WTC11 (cell line): ENCODE data around the gene MYH9. TPM values are rescaled to one million over a fixed set of nuclear protein-coding genes. Genes with fewer than 3 reads are reported as not detected.
A peak's percentile ranks its signal among the peaks of the same experiment; 100 is the strongest.

Experiments used
- ATAC-seq: fragments of 200-7000 bp; cut with Tn5 transposase; 2 replicates; pipeline ENCODE4 v1.10.0; 2021; ENCODE audit warnings: mild to moderate bottlenecking, moderate library complexity
- CTCF ChIA-PET: fragments of 300-600 bp; sonication (Branson Sonifier 250); formaldehyde crosslinking; loops from one replicate; lab custom pipeline; 2021; ENCODE audit warnings: antibody characterized with exemption; lab: Charles Lee
- POLR2A ChIA-PET: fragments of 350-600 bp; sonication (Branson Sonifier 250); formaldehyde crosslinking; loops from one replicate; lab custom pipeline; 2021; ENCODE audit warnings: antibody characterized with exemption; lab: Charles Lee
- DNase-seq: peaks from one replicate; pipeline ENCODE4 v3.0.0; 2021; ENCODE audit warnings: low spot score
- H3K27ac Mint-ChIP-seq: 2 replicates; pipeline ENCODE4 v1.8.0; 2021; ENCODE audit warnings: mixed read lengths
- H3K27me3 Mint-ChIP-seq: 2 replicates; pipeline ENCODE4 v1.8.0; 2021; ENCODE audit warnings: low read depth, mild to moderate bottlenecking, moderate library complexity, mixed read lengths
- H3K36me3 Mint-ChIP-seq: 2 replicates; pipeline ENCODE4 v1.8.0; 2021; ENCODE audit warnings: mixed read lengths
- H3K4me1 Mint-ChIP-seq: 2 replicates; pipeline ENCODE4 v1.8.0; 2022; ENCODE audit warnings: mixed read lengths
- H3K4me3 Mint-ChIP-seq: 2 replicates; pipeline ENCODE4 v1.8.0; 2021; ENCODE audit warnings: mild to moderate bottlenecking, moderate library complexity, mixed read lengths
- H3K9me3 Mint-ChIP-seq: 2 replicates; pipeline ENCODE4 v1.8.0; 2021; ENCODE audit warnings: mixed read lengths
- AFF4 ChIP-seq: sonication (generic); formaldehyde crosslinking; IDR thresholded peaks from 2 replicates; pipeline ENCODE4 v1.8.1; 2023; ENCODE audit warnings: mild to moderate bottlenecking, missing genetic modification reagents, borderline replicate concordance
- ARID4B ChIP-seq: sonication (generic); formaldehyde crosslinking; IDR thresholded peaks from 2 replicates; pipeline ENCODE4 v1.8.0; 2023; ENCODE audit warnings: missing genetic modification reagents, mild to moderate bottlenecking, borderline replicate concordance
- HMGXB4 ChIP-seq: sonication (generic); formaldehyde crosslinking; IDR thresholded peaks from 2 replicates; pipeline ENCODE4 v1.8.1; 2023; ENCODE audit warnings: mild to moderate bottlenecking, moderate library complexity, missing genetic modification reagents
- NFATC4 ChIP-seq: fragments of 250-450 bp; sonication (Bioruptor Pico); IDR thresholded peaks from 2 replicates; pipeline ENCODE4 v1.9.0; 2021; ENCODE audit warnings: mild to moderate bottlenecking
- NFYB ChIP-seq: sonication (generic); formaldehyde crosslinking; conservative IDR thresholded peaks from 2 replicates; pipeline ENCODE4 v1.8.0; 2022; ENCODE audit warnings: low read depth, missing genetic modification reagents
- SMAD4 ChIP-seq: sonication (generic); formaldehyde crosslinking; IDR thresholded peaks from 2 replicates; pipeline ENCODE4 v1.8.0; 2022; ENCODE audit warnings: mild to moderate bottlenecking, missing genetic modification reagents
- TCF7 ChIP-seq: sonication (generic); formaldehyde crosslinking; IDR thresholded peaks from 2 replicates; pipeline ENCODE4 v1.8.0; 2022; ENCODE audit warnings: mild to moderate bottlenecking, low read depth, missing genetic modification reagents, moderate library complexity
- ZNF416 ChIP-seq: fragments of 250-450 bp; sonication (Bioruptor Pico); IDR thresholded peaks from 2 replicates; pipeline ENCODE4 v1.9.0; 2021; ENCODE audit warnings: mild to moderate bottlenecking, inconsistent platforms
- ZNF425 ChIP-seq: fragments of 250-450 bp; sonication (Bioruptor Pico); conservative IDR thresholded peaks from 2 replicates; pipeline ENCODE4 v1.9.0; 2021; ENCODE audit warnings: mild to moderate bottlenecking
- total RNA-seq: library from RNA; stranded (reverse); gene quantifications from 3 replicates; pipeline ENCODE4 v1.2.3, GENCODE V29; 2021
- TF ChIP-seq, protein P1 (sequence below): sonication (generic); formaldehyde crosslinking; IDR thresholded peaks from 2 replicates; pipeline ENCODE4 v1.8.0; 2022; ENCODE audit warnings: mild to moderate bottlenecking, missing genetic modification reagents

The MYH9 gene
- total RNA-seq, 1 experiment from 2014 or later = 277 TPM

DNA sequence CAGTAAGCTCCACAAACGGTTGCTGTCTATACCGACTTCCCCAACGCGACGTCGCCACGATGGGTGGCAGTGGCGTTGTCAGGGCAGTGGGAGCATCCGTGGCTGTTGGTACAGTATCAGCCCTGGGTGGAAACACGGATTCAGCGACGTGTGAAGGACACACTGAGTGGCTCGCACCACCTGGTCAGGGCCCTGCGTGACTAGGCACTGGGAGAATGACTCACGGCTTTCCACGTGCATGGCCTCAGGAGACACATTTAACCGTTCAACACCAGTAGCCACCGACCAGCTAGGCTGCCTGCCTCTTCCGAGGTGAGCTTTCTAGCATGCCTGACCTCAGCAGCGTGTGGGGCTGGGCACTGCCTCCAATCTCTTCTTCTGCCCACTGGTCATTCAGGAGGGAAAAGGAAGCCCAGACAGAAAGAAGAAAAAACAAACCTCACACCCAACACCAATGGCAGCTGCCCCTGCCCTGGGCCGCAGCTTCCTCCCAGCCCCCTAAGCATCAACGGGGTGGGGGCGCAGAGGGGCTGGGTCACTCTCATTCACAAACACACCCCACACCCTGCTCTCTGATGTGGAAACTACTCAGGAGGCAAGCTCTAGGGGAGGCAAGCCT, 59.0 kb downstream of the MYH9 start:
- CTCF ChIA-PET = interaction anchor here (0.6 to 2.0 kb wide), 6 partner anchors 22 to 716 kb away, joined by 3 to 8 read pairs (median 5); no protein-coding TSS in a partner anchor
- ATAC-seq = no peak
- Mint-ChIP-seq H3K36me3 (peaks cover 66% of the 10 kb centered on the region), H3K9me3 (no peaks in the 10 kb centered on the region), H3K27ac (peak overlapping the region; percentile 100), H3K27me3 (no peaks in the 10 kb centered on the region), H3K4me1 (peaks cover 63% of the 10 kb centered on the region), H3K4me3 (peak overlapping the region; percentile 61)
- DNase-seq = no peak
- POLR2A ChIA-PET = interaction anchor here (0.7 to 2.4 kb wide), 7 partner anchors 27 to 107 kb away, joined by 3 to 19 read pairs (median 10); partner anchors contain the start of gene MYH9
- TF ChIP-seq, protein P1, sequence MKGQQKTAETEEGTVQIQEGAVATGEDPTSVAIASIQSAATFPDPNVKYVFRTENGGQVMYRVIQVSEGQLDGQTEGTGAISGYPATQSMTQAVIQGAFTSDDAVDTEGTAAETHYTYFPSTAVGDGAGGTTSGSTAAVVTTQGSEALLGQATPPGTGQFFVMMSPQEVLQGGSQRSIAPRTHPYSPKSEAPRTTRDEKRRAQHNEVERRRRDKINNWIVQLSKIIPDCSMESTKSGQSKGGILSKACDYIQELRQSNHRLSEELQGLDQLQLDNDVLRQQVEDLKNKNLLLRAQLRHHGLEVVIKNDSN = no peak
- TF ChIP-seq NFATC4 (CRISPR knock-in tag) = peak; percentile 50; the same call in 1 of the 2 replicates

- no peak for ATAC-seq
- TF ChIP-seq ZNF425 (CRISPR knock-in tag) = no peak
- TF ChIP-seq ARID4B (CRISPR knock-in tag) = no peak
- TF ChIP-seq TCF7 (CRISPR knock-in tag) = no peak
- TF ChIP-seq ZNF416 = 0 out of 2 replicates have a peak, but pooled peaks have one; percentile 9
- no peak for TF ChIP-seq NFYB (CRISPR knock-in tag)
- TF ChIP-seq AFF4 (CRISPR knock-in tag) = no peak
- TF ChIP-seq HMGXB4 (CRISPR knock-in tag) = no peak
- TF ChIP-seq SMAD4 (CRISPR knock-in tag) = no peak
- TF ChIP-seq, all 79 proteins: peak for 1
- DNase-seq = no peak
- Mint-ChIP-seq H3K4me3 (no peak overlapping the region), H3K4me1 (peaks cover 56% of the 10 kb centered on the region), H3K9me3 (no peaks in the 10 kb centered on the region), H3K27me3 (no peaks in the 10 kb centered on the region), H3K36me3 (peaks cover 61% of the 10 kb centered on the region), H3K27ac (peak overlapping the region; percentile 100)
- POLR2A ChIA-PET = interaction anchor here (0.7 to 2.4 kb wide), 11 partner anchors 27 to 130 kb away, joined by 3 to 19 read pairs (median 5); partner anchors contain the start of gene MYH9
- CTCF ChIA-PET = interaction anchor here (0.6 to 2.0 kb wide), 4 partner anchors 42 to 717 kb away, joined by 3 to 6 read pairs (median 4); no protein-coding TSS in a partner anchor
These were observed 59.7 kb downstream of the MYH9 start for GRCh38 chr22:36327922-36328551.
